IPS-18c (cell line): Measurements from ENCODE around the gene NAPA.

ENCODE experiments used
- H3K4me3 ChIP-seq: 2 replicates; pipeline ENCODE4 v1.7.0; 2013; ENCODE audit warnings: low read depth, mild to moderate bottlenecking, low read length, moderate library complexity; ENCODE audit not compliant: insufficient read depth
- H3K9me3 ChIP-seq: one replicate; pipeline ENCODE4 v1.6.1; 2013; ENCODE audit warnings: mild to moderate bottlenecking, low read length, moderate library complexity; ENCODE audit not compliant: control insufficient read depth, insufficient read depth

NAPA gene

GRCh38 chr19:47456721-47457474 is 58.0 kb downstream of the NAPA start:
- H3K9me3 ChIP-seq, result no peaks in the 10 kb centered on the region
- no peak overlapping the region for H3K4me3 ChIP-seq

DNA sequence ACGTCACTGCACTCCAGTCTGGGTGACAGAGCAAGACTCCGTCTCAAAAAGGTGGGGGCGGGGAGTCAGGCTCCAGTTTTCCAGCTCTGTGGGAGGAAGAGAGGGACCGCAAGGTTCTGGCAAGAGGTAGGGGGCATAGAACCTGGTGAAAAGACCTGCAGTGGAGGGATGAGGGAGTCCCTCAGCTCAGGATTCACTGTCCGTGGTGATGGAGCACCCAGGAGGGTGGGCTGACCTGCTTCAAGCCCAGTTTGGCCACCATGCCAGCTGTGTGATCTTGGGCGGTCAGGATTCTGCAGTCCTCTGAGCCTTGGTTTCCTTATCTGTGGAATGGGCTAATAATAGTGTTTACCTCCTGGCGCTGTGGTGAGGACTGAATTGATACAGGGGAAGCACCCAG is 64.4 kb downstream of the NAPA start:
- Histone ChIP-seq H3K9me3 (no peaks in the 10 kb centered on the region), H3K4me3 (no peak overlapping the region)

DNA sequence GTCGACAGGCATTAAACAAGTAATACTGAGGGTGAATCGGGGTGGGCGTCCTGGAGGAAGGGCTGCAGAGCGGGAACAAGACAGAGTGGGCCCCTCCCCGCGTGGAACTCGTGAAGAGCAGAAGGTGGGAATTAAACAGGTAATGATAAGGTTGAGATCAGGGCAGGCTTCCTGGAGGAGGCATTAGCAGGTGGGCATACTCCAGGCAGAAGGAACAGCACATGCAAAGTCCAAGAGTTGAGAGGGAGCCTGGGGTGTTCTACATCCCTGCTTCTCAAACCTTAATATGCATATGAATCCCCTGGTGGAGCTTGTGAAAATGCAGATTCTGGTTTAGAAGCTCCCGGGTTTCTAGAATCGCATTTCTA is 66.5 kb downstream of the NAPA start:
- H3K9me3 ChIP-seq, result no peaks in the 10 kb centered on the region
- H3K4me3 ChIP-seq, result peak overlapping the region; percentile 50

- Histone ChIP-seq H3K4me3 (peak overlapping the region; percentile 73), H3K9me3 (no peaks in the 10 kb centered on the region)
Measured at GRCh38 chr19:47447470-47448359, 67.1 kb downstream of the NAPA start.

DNA sequence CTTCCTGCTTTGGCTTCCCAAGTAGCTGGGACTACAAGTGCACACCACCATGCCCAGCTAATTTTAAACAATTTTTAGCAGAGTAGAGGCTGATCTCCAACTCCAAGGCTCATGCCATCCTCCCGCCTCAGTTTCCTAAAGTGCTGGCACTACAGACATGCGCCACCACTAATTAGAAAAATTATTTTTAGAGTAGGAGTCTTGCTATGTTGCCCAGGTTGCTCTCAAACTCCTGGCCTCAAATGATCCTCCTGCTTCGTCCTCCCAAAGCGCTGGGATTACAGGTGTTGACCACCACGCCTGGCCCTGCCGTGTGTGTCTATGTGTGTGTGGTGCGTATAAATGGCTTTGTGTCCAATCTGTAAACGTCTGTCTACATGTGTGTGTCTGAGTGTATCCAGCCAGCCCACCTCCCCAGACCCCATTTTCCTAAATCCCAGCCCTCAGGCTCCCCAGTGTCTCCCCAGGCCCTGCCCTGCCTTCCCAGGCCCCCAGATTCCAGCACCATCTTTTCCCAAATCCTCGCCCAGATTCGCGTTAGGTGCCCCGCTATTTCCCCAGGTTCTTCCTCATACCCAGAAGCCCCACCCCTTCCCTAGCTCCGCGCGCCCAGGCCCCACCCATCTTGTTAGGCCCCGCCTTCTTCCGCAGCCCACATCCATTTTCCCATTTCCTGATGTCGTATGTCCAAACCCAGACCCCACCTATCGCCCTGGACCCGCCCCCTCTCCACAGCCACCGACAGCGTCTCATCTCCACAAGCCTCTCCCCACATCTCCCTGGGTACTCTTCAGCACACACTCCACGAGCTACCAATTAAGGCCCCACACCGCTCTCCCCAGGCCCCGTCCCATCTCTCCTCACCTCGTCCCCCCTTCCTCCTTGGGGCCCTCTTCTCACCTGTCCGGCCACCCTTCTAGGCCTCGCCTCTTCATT is 68.1 kb downstream of the NAPA start:
- Histone ChIP-seq H3K9me3 (no peaks in the 10 kb centered on the region), H3K4me3 (peak overlapping the region; percentile 73)

DNA sequence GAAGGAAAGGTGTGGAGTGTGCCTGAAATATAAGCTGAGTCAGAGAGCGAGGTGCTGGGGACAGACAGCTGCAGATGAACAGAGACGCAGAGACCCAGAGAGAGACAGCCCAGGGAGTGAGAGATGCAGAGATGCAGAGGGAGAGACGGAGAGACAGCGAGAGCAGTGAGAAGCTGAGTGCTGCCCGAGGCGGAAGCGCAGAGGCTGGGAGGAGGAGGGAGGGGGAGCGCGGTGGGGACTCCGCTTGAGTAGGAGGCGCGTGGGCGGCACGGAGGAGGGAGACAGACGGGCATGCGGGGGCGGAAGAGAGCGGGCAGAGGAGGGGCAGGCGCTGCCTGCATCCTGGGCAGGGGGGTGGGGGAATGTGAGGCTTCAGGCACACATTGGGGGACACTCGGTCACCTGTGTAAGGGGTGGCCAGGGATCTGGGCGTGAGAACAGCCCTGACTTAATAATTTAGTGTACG is 68.9 kb downstream of the NAPA start:
- no peaks in the 10 kb centered on the region for H3K9me3 ChIP-seq
- no peak overlapping the region; the same call in 1 of the 2 replicates for H3K4me3 ChIP-seq

DNA sequence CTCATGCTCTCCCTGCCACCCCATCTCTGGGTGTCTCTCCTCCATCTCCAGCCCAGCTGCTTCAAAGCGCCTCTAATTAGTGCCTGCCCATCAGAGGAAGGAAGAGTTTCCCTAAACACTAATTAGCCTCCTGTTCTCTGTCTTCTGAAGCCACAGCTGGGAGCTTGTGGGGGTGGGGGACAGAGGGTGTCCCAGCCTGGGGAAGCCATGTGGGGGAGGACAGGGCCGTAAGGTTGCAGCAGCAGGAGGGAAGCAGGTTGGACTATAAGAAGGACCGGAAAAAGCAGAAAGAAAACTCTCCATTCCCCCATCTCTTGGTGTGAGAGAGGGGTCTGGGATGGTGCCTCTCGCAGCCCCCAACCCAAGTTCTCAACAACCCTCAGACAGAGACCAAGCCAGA is 69.3 kb downstream of the NAPA start:
- Histone ChIP-seq H3K4me3 (no peak overlapping the region; the same call in 1 of the 2 replicates), H3K9me3 (no peaks in the 10 kb centered on the region)

- Histone ChIP-seq H3K9me3 (no peaks in the 10 kb centered on the region), H3K4me3 (no peak overlapping the region)
Measured at GRCh38 chr19:47444388-47444821, 70.5 kb downstream of the NAPA start.

DNA sequence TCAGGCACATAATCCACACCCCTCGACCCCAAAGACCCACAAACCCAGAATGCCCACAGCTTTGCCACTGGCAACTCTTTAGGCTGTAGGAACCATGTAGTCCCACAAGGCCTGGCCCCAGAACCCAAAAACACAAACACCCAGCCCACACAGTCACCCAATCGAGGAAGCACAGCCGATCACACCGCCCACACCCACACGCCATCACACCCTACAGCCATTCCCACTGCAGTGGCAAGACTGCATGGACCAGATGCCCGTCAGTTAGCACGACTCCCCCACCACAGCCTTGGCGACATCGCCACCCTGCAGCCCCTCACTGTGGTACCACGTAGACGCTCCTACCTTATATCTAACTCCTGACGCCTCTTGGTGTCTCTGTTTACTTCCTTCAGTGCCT is 71.5 kb downstream of the NAPA start:
- Histone ChIP-seq H3K4me3 (no peak overlapping the region), H3K9me3 (no peaks in the 10 kb centered on the region)

GRCh38 chr19:47438793-47439220 is 76.1 kb downstream of the NAPA start:
- H3K4me3 ChIP-seq, result no peak overlapping the region
- H3K9me3 ChIP-seq, result peaks cover 2% of the 10 kb centered on the region
